Lung (tissue), 12 donors: ENCODE results near the gene LMF2. TPM values are rescaled to one million over a fixed set of nuclear protein-coding genes. Genes with fewer than 3 reads are reported as not detected.
A peak's percentile ranks its signal among the peaks of the same experiment; 100 is the strongest.
"Not testable (repeated sequence)": the region's sequence is repeated elsewhere in the genome, so short reads cannot be mapped to it uniquely, and the experiment has no call there.

ENCODE experiments used
- ATAC-seq: fragments of 200-7000 bp; cut with Tn5 transposase; one replicate; pipeline ENCODE4 v1.9.1; 2020; ENCODE audit warnings: moderate number of reproducible peaks; ENCODE audit not compliant: insufficient read depth, low FRiP score
- DNase-seq, 3 donors: peaks; one replicate each; pipeline ENCODE4 v3.0.0-alpha.2; 2013 to 2017
- H3K27ac ChIP-seq, 2 donors: one replicate each; pipeline ENCODE4 v1.5.1; 2013; ENCODE audit warnings: mild to moderate bottlenecking in 2 of 2, moderate library complexity in 2 of 2, control low read depth in 1 of 2, inconsistent platforms in 1 of 2, low read depth in 1 of 2, low read length in 1 of 2
- H3K27me3 ChIP-seq, 3 donors: one replicate each; pipeline ENCODE4 v1.5.1; 2013; ENCODE audit warnings: low read length in 2 of 3; ENCODE audit not compliant: control insufficient read depth in 3 of 3, insufficient read depth in 3 of 3
- H3K36me3 ChIP-seq, 4 donors: one replicate each; pipeline ENCODE4 v1.5.1; 2013; ENCODE audit warnings: low read length in 4 of 4, mild to moderate bottlenecking in 1 of 4, moderate library complexity in 1 of 4; ENCODE audit not compliant: control insufficient read depth in 4 of 4, insufficient read depth in 4 of 4
- H3K4me1 ChIP-seq, 5 donors: one replicate each; pipeline ENCODE4 v1.5.1; 2013; ENCODE audit warnings: low read length in 5 of 5, mild to moderate bottlenecking in 2 of 5, moderate library complexity in 1 of 5; ENCODE audit not compliant: control insufficient read depth in 5 of 5, insufficient read depth in 5 of 5
- H3K4me3 ChIP-seq: one replicate; pipeline ENCODE4 v1.5.1; 2013; ENCODE audit warnings: mild to moderate bottlenecking, control low read depth, moderate library complexity
- H3K9ac ChIP-seq, 2 donors: one replicate each; pipeline ENCODE4 v1.5.1; 2013; ENCODE audit warnings: low read length in 2 of 2, control low read depth in 1 of 2; ENCODE audit not compliant: insufficient read depth in 1 of 2
- H3K9me3 ChIP-seq, 4 donors: one replicate each; pipeline ENCODE4 v1.5.1; 2013; ENCODE audit warnings: low read length in 3 of 4, mild to moderate bottlenecking in 1 of 4, moderate library complexity in 1 of 4; ENCODE audit not compliant: control insufficient read depth in 4 of 4, insufficient read depth in 3 of 4
- WGBS, 2 donors: extraction: QIAGEN DNeasy Blood & Tissue Kit; methylation state at CpG; one replicate each; pipeline ENCODE4 v1.1.7; 2013; 5-methylcytosine and 5-hydroxymethylcytosine counted together
- polyA plus RNA-seq, 2 donors: library from polyadenylated mRNA; stranded (reverse); fragments of 200-250 nt; gene quantifications; one replicate each; pipeline ENCODE4 v1.2.1, GENCODE V29; 2013
- total RNA-seq, 2 donors: library from RNA; depleted of rRNA in 1 of 2; stranded (reverse); fragments of >200 nt in 1 of 2; gene quantifications; one replicate each; pipeline ENCODE4 v1.2.1, GENCODE V29; 2014 to 2021
- TF ChIP-seq, protein P1 (sequence below): IDR thresholded peaks from 2 replicates; pipeline ENCODE4 v1.5.1; 2012; ENCODE audit warnings: mild to moderate bottlenecking; ENCODE audit errors: control extremely low read depth, extremely low read depth
- donor health status: control.
- donor health status: control.
- donor health status: Bipolar disorder and iron deficiency.
- donor health status: healthy.
- donor health status: DM: yes; HTN: yes; CAD: no.

The LMF2 gene
- total and polyA plus RNA-seq, 4 donors = 29.8 to 84.6 (median 50.4) TPM

DNA sequence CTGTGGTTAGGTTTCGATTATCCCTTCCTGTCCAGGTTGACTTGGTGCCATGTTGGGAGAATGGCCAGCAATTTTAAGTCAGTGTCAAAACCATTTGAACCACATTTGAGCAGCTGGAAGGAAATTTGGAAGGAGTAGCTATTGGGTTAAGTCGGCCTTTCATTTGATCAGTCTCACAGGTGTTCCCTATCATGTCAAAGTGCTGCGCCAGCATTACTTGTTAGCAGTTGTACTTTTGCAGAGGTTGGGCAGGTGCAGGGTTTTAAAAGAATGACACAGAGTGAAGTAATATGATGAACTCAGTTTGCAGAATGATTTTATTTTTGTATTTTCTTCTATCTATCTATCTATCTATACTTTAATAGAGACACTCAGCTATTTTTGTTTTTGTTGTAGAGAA, 28.7 kb upstream of the LMF2 start:
- Histone ChIP-seq H3K27me3 (peaks cover 0 to 22% (median 19%) of the 10 kb centered on the region in 3 donors), H3K36me3 (no peaks in the 10 kb centered on the region), H3K4me3 (no peak overlapping the region), H3K9me3 (no peaks in the 10 kb centered on the region), H3K9ac (no peak overlapping the region), H3K27ac (no peak overlapping the region), H3K4me1 (peaks cover 0 to 16% (median 7%) of the 10 kb centered on the region in 5 donors)
- 84 to 89% methylated on average over 3 of the region's 3 CpGs for WGBS, 2 donors
- ATAC-seq = no peak
- DNase-seq = no peak
- TF ChIP-seq, protein P1, sequence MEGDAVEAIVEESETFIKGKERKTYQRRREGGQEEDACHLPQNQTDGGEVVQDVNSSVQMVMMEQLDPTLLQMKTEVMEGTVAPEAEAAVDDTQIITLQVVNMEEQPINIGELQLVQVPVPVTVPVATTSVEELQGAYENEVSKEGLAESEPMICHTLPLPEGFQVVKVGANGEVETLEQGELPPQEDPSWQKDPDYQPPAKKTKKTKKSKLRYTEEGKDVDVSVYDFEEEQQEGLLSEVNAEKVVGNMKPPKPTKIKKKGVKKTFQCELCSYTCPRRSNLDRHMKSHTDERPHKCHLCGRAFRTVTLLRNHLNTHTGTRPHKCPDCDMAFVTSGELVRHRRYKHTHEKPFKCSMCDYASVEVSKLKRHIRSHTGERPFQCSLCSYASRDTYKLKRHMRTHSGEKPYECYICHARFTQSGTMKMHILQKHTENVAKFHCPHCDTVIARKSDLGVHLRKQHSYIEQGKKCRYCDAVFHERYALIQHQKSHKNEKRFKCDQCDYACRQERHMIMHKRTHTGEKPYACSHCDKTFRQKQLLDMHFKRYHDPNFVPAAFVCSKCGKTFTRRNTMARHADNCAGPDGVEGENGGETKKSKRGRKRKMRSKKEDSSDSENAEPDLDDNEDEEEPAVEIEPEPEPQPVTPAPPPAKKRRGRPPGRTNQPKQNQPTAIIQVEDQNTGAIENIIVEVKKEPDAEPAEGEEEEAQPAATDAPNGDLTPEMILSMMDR = no peak

DNA sequence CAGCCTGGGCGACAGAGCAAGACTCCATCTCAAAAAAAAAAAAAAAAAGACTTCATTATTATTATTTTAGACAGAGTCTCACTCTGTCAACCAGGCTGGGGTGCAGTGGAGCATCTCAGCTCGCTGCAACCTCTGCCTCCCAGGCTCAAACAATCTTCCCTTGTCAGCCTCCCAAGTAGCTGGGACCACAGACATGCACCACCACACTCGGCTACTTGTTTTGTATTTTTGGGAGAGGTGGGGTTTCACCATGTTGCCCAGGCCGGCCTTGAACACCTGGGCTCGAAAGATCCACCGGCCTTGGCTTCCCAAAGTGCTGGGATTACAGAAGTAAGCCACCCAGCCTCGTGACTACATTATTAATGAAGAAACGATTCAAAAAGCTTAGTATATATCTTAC, 27.6 kb upstream of the LMF2 start:
- Histone ChIP-seq H3K27me3 (peaks cover 0 to 28% (median 27%) of the 10 kb centered on the region in 3 donors), H3K9ac (no peak overlapping the region)
- DNase-seq = no peak

DNA sequence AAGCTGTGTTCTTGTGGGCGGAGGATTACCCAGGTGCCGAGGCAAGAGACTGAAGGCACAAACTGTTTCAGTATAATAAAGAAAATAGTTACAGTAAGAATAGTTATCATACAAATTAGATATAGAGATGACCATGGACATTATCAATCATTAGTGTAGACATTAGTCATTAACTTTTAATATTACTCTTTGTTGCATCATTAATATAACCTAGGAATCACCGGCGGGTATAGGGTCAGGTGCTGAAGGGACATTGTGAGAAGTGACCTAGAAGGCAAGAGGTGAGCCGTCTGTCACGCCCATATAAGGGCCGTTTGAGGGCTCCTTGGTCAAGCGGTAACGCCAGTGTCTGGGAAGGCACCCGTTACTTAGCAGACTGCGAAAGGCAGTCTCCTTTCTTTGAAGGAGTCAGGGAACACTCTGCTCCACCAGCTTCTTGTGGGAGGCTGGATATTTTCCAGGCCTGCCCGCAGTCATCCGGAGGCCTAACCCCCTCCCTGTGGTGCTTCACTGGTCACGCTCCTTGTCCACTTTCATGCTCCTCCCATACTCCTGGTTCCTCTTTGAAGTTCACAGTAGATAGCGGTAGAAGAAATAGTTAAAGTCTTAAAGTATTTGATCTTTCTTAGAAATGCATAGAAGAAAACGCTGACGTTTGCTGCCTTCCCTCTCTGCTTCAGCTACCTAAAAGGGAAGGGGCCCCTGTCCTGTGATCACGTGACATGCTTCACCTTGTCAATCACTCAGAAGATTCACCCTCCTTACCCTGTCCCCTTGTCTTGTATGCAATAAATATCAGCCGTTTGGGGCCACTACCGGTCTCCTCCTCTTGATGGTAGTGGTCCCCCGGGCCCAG, 26.6 kb upstream of the LMF2 start:
- H3K27ac ChIP-seq = peak overlapping the region in 1 of 2 donors; percentile 83
- peaks cover 0 to 27% (median 9%) of the 10 kb centered on the region in 5 donors for H3K4me1 ChIP-seq
- peaks cover 0 to 35% (median 29%) of the 10 kb centered on the region in 3 donors for H3K27me3 ChIP-seq
- H3K9me3 ChIP-seq, H3K9ac ChIP-seq, ATAC-seq, H3K36me3 ChIP-seq, H3K4me3 ChIP-seq: not testable (repeated sequence)
- peak; percentile 12 to 67 (median 57) for DNase-seq
- 40 to 44% methylated on average over 21 of the region's 21 CpGs for WGBS, 2 donors

More for the DNA sequence above, 27.6 kb upstream of the LMF2 start:
- no peak for ATAC-seq
- TF ChIP-seq, protein P1 = no peak
- Histone ChIP-seq H3K4me1 (peaks cover 0 to 24% (median 9%) of the 10 kb centered on the region in 5 donors), H3K4me3 (no peak overlapping the region), H3K9me3 (no peaks in the 10 kb centered on the region), H3K36me3 (no peaks in the 10 kb centered on the region), H3K27ac (peak overlapping the region in 1 of 2 donors; percentile 32)
- WGBS, 2 donors = 79 to 93% methylated on average over 7 to 8 of the region's 8 CpGs
